B cell (primary cell): Measurements from ENCODE around the gene HPRT1. TPM values are rescaled to one million over a fixed set of nuclear protein-coding genes. Genes with fewer than 3 reads are reported as not detected.

Source experiments
- ATAC-seq: fragments of 200-7000 bp; cut with Tn5 transposase; one replicate; pipeline ENCODE4 v1.10.0; 2021; ENCODE audit warnings: low read depth, mild to moderate bottlenecking, moderate number of reproducible peaks, moderate library complexity
- CTCF ChIA-PET: fragments of 350-600 bp; sonication (Branson Sonifier 250); formaldehyde crosslinking; loops from one replicate; lab custom pipeline; 2021; ENCODE audit warnings: antibody characterized with exemption, inconsistent platforms; lab: Charles Lee
- POLR2A ChIA-PET: fragments of 350-600 bp; sonication (Branson Sonifier 250); formaldehyde crosslinking; loops from one replicate; lab custom pipeline; 2021; ENCODE audit warnings: antibody characterized with exemption; lab: Charles Lee
- DNase-seq: peaks from one replicate; pipeline ENCODE4 v3.0.0; 2013
- H2AFZ ChIP-seq: 2 replicates; pipeline ENCODE4 v1.6.1; 2012; ENCODE audit warnings: mild to moderate bottlenecking, low read depth, low read length; ENCODE audit not compliant: insufficient read depth, poor library complexity, severe bottlenecking
- H3K27ac ChIP-seq, 2 donors: 1 replicate in 1 of 2; 2 replicates in 1 of 2; pipeline ENCODE4 v1.5.1; 2012 to 2013; ENCODE audit warnings: low read length in 2 of 2, mild to moderate bottlenecking in 2 of 2, moderate library complexity in 1 of 2
- H3K27me3 ChIP-seq, 4 experiments: fragments of 200-600 bp in 1 of 4; sonication (generic) in 1 of 4; replicated peaks in 1 of 4; 1 replicate in 2 of 4; 2 replicates in 2 of 4; pipeline versions ENCODE4 v1.6.1 to v1.7.0; 2013 to 2016; ENCODE audit warnings: low read length in 3 of 4, mild to moderate bottlenecking in 2 of 4, mixed read lengths in 1 of 4, moderate library complexity in 1 of 4; ENCODE audit not compliant: insufficient read depth in 4 of 4, control insufficient read depth in 3 of 4; ENCODE audit errors: control extremely low read depth in 1 of 4
- H3K36me3 ChIP-seq, 2 experiments: replicated peaks in 1 of 2; 1 replicate in 1 of 2; 2 replicates in 1 of 2; pipeline versions ENCODE4 v1.6.1 to v1.7.1; 2013; ENCODE audit warnings: low read length in 1 of 2; ENCODE audit not compliant: insufficient read depth in 2 of 2, control insufficient read depth in 1 of 2; ENCODE audit errors: control extremely low read depth in 1 of 2, extremely low read depth in 1 of 2
- H3K4me1 ChIP-seq, 2 donors: fragments of 200-600 bp in 1 of 2; sonication (generic) in 1 of 2; 1 replicate in 1 of 2; 2 replicates in 1 of 2; pipeline versions ENCODE4 v1.5.1 to v1.6.1; 2013 to 2017; ENCODE audit warnings: low read length in 2 of 2; ENCODE audit not compliant: control insufficient read depth in 2 of 2, insufficient read depth in 2 of 2
- H3K4me2 ChIP-seq: replicated peaks from 2 replicates; pipeline ENCODE3; 2012; ENCODE audit warnings: mild to moderate bottlenecking, low read depth, low read length; ENCODE audit not compliant: poor library complexity, severe bottlenecking
- H3K4me3 ChIP-seq, 5 experiments: fragments of 200-600 bp in 1 of 5; sonication (generic) in 1 of 5; 1 replicate in 3 of 5; 2 replicates in 2 of 5; pipeline versions ENCODE4 v1.5.1 to v1.7.0; 2011 to 2016; ENCODE audit warnings: low read length in 4 of 5, mild to moderate bottlenecking in 4 of 5, low read depth in 2 of 5, control low read depth in 1 of 5, moderate library complexity in 1 of 5; ENCODE audit not compliant: insufficient read depth in 1 of 5; ENCODE audit errors: control extremely low read depth in 1 of 5, extremely low read depth in 1 of 5
- H3K79me2 ChIP-seq: fragments of 200-600 bp; sonication (generic); one replicate; pipeline ENCODE4 v1.6.0; 2016; ENCODE audit warnings: low read length; ENCODE audit not compliant: control insufficient read depth, insufficient read depth
- H3K9ac ChIP-seq: fragments of 200-600 bp; sonication (generic); 2 replicates; pipeline ENCODE4 v1.6.1; 2017; ENCODE audit warnings: mild to moderate bottlenecking, low read length, moderate library complexity
- H3K9me3 ChIP-seq, 3 donors: one replicate each; pipeline versions ENCODE4 v1.6.1 to v1.7.1; 2013; ENCODE audit warnings: low read length in 2 of 3; ENCODE audit not compliant: control insufficient read depth in 2 of 3, insufficient read depth in 1 of 3; ENCODE audit errors: control extremely low read depth in 1 of 3
- H4K20me1 ChIP-seq: 2 replicates; pipeline ENCODE4 v1.6.0; 2012; ENCODE audit warnings: mild to moderate bottlenecking, low read length; ENCODE audit not compliant: insufficient read depth, control insufficient read depth, poor library complexity, severe bottlenecking
- H3K27ac Mint-ChIP-seq: one replicate; pipeline ENCODE4 v1.8.0; 2021; ENCODE audit warnings: mixed read lengths
- H3K27me3 Mint-ChIP-seq: one replicate; pipeline ENCODE4 v1.8.0; 2021; ENCODE audit warnings: mixed read lengths
- H3K4me1 Mint-ChIP-seq: one replicate; pipeline ENCODE4 v1.8.0; 2021; ENCODE audit warnings: mixed read lengths
- H3K4me3 Mint-ChIP-seq: one replicate; pipeline ENCODE4 v1.8.0; 2021; ENCODE audit warnings: mixed read lengths
- H3K9me3 Mint-ChIP-seq: one replicate; pipeline ENCODE4 v1.8.0; 2022; ENCODE audit warnings: mixed read lengths; ENCODE audit not compliant: insufficient read depth
- EZH2 ChIP-seq: IDR thresholded peaks from 2 replicates; pipeline ENCODE4 v1.6.1; 2012; ENCODE audit warnings: borderline replicate concordance, low read depth, mild to moderate bottlenecking, moderate library complexity, low read length; ENCODE audit not compliant: insufficient read depth, poor library complexity, severe bottlenecking
- WGBS: methylation state at CpG from one replicate; pipeline ENCODE4 v1.1.5; 2013; ENCODE audit warnings: missing lambda C conversion rate; ENCODE audit not compliant: insufficient coverage; 5-methylcytosine and 5-hydroxymethylcytosine counted together
- intact Hi-C: fragments of 100-400 bp; cut with micrococcal nuclease; formaldehyde crosslinking; loops from one replicate; pipeline ENCODE4 v1.10.0; 2022
- polyA plus RNA-seq: library from polyadenylated mRNA; depleted of rRNA; stranded (reverse); fragments of >200 nt; gene quantifications from 2 replicates; pipeline ENCODE4 v1.2.3, GENCODE V29; 2012
- total RNA-seq, 2 donors: library from RNA; stranded (reverse); fragments of 120-200 nt in 1 of 2; gene quantifications; 1 replicate in 1 of 2; 2 replicates in 1 of 2; pipeline versions ENCODE4 v1.2.3 to v1.2.4, GENCODE V29; 2013 to 2022
- TF ChIP-seq, protein P1 (sequence below): fragments of 200-600 bp; IDR thresholded peaks from one replicate; pipeline ENCODE4 v1.8.0; 2022; ENCODE audit warnings: antibody characterized with exemption, mild to moderate bottlenecking

HPRT1 gene
- total and polyA plus RNA-seq, 2 donors (not counting 1 experiment from before 2014, with no cell fraction given), result 6.6 to 19.5 TPM

DNA sequence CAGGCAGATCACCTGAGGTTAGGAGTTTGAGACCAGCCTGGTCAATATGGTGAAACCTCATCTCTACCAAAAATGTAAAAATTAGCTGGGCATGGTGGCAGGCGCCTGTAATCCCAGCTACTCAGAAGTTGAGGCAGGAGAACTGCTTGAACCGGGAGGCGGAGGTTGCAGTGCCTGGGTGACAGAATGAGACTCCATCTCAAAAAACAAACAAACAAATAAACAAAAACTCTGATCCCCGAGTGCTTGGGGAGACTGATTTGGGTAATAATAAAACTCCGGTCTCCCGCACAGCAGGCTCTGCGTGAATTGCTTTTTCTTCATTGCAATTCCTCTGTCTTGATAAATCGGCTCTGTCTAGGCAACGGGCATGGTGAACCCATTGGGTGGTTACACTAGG lies 73.4 kb downstream of the HPRT1 start:
- H3K9me3 ChIP-seq, result no peaks in the 10 kb centered on the region
- WGBS, result 100% methylated on average over 1 of the region's 9 CpGs
- TF ChIP-seq, protein P1, sequence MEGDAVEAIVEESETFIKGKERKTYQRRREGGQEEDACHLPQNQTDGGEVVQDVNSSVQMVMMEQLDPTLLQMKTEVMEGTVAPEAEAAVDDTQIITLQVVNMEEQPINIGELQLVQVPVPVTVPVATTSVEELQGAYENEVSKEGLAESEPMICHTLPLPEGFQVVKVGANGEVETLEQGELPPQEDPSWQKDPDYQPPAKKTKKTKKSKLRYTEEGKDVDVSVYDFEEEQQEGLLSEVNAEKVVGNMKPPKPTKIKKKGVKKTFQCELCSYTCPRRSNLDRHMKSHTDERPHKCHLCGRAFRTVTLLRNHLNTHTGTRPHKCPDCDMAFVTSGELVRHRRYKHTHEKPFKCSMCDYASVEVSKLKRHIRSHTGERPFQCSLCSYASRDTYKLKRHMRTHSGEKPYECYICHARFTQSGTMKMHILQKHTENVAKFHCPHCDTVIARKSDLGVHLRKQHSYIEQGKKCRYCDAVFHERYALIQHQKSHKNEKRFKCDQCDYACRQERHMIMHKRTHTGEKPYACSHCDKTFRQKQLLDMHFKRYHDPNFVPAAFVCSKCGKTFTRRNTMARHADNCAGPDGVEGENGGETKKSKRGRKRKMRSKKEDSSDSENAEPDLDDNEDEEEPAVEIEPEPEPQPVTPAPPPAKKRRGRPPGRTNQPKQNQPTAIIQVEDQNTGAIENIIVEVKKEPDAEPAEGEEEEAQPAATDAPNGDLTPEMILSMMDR, result no peak
- TF ChIP-seq EZH2, result no peak
- no peak overlapping the region for H3K27ac ChIP-seq
- DNase-seq, result no peak
- H2AFZ ChIP-seq, result no peak overlapping the region
- ChIA-PET CTCF (no interaction called here), POLR2A (no interaction called here)
- H3K4me2 ChIP-seq, result no peak overlapping the region
- no peaks in the 10 kb centered on the region for H3K9me3 Mint-ChIP-seq
- H3K4me3 Mint-ChIP-seq, result no peak overlapping the region
- no peaks in the 10 kb centered on the region for H3K79me2 ChIP-seq
- H3K27ac Mint-ChIP-seq, result no peak overlapping the region
- ATAC-seq, result no peak
- no peaks in the 10 kb centered on the region for H3K4me1 Mint-ChIP-seq
- H3K4me3 ChIP-seq, result no peak overlapping the region
- peaks cover 4% of the 10 kb centered on the region for H3K27me3 Mint-ChIP-seq
- no peaks in the 10 kb centered on the region for H3K4me1 ChIP-seq
- intact Hi-C loops, result no loop called here
- H3K36me3 ChIP-seq, result no peaks in the 10 kb centered on the region
- H3K9ac ChIP-seq, result no peak overlapping the region
- no peaks in the 10 kb centered on the region for H4K20me1 ChIP-seq
- no peaks in the 10 kb centered on the region for H3K27me3 ChIP-seq

DNA sequence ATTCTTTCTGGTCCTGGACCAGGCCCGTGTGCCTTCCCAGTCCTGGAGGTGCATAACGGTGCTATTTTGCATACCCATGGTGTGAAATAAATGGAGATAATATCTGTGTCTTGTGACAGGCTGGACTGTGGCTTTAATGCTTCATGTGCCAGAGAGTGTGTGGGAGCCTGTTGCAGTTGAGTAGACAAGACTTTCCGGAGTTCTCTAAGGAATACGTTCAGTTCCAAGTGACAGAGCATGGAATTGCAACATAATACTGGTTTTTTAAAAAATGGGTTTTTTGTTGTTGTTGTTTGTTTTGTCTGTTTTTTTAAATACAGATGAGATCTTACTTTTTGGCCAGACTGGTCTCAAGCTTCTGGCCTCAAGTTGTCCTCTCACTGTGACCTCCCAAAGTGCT lies 74.0 kb downstream of the HPRT1 start:
- H3K27ac Mint-ChIP-seq, result no peak overlapping the region
- no peak overlapping the region for H3K9ac ChIP-seq
- POLR2A ChIA-PET, result no interaction called here
- no peaks in the 10 kb centered on the region for H3K4me1 Mint-ChIP-seq
- no peaks in the 10 kb centered on the region for H4K20me1 ChIP-seq
- no peak for DNase-seq
- no peaks in the 10 kb centered on the region for H3K4me1 ChIP-seq
- no peak overlapping the region for H2AFZ ChIP-seq
- H3K9me3 ChIP-seq, result no peaks in the 10 kb centered on the region
- peaks cover 4% of the 10 kb centered on the region for H3K27me3 Mint-ChIP-seq
- no peaks in the 10 kb centered on the region for H3K27me3 ChIP-seq
- no peaks in the 10 kb centered on the region for H3K36me3 ChIP-seq
- no peak overlapping the region for H3K4me2 ChIP-seq
- H3K4me3 ChIP-seq, result no peak overlapping the region
- CTCF ChIA-PET, result no interaction called here
- intact Hi-C loops, result no loop called here
- TF ChIP-seq, protein P1, result no peak
- TF ChIP-seq EZH2, result no peak
- ATAC-seq, result no peak
- no peak overlapping the region for H3K4me3 Mint-ChIP-seq
- H3K27ac ChIP-seq, result no peak overlapping the region
- 80% methylated on average over 2 of the region's 4 CpGs for WGBS
- no peaks in the 10 kb centered on the region for H3K79me2 ChIP-seq
- H3K9me3 Mint-ChIP-seq, result no peaks in the 10 kb centered on the region
